ACC112 (cell line): ENCODE data around the gene EVPL.
"Not testable (repeated sequence)": the region's sequence is repeated elsewhere in the genome, so short reads cannot be mapped to it uniquely, and the experiment has no call there.

Experiments used
- H2AFZ ChIP-seq: fragments of 200-600 bp; sonication (generic); one replicate; pipeline ENCODE4 v1.6.0; 2017; ENCODE audit warnings: antibody characterized with exemption, low read length; ENCODE audit not compliant: unreplicated experiment
- H3K27ac ChIP-seq: fragments of 200-600 bp; sonication (generic); 2 replicates; pipeline ENCODE4 v1.5.1; 2014; ENCODE audit warnings: low read depth, mild to moderate bottlenecking, antibody characterized with exemption, low read length, moderate library complexity
- H3K27me3 ChIP-seq: fragments of 200-600 bp; sonication (generic); 2 replicates; pipeline ENCODE4 v1.6.1; 2014; ENCODE audit warnings: mild to moderate bottlenecking, antibody characterized with exemption, low read length, moderate library complexity, mixed read lengths; ENCODE audit not compliant: insufficient read depth
- H3K36me3 ChIP-seq: fragments of 200-600 bp; sonication (generic); 2 replicates; pipeline ENCODE4 v1.6.1; 2016; ENCODE audit warnings: mild to moderate bottlenecking, antibody characterized with exemption, low read length, moderate library complexity, mixed read lengths; ENCODE audit not compliant: insufficient read depth
- H3K4me1 ChIP-seq: fragments of 200-600 bp; sonication (generic); one replicate; pipeline ENCODE4 v1.6.1; 2016; ENCODE audit warnings: low read length, mixed read lengths; ENCODE audit not compliant: insufficient read depth, unreplicated experiment, control insufficient read depth
- H3K4me3 ChIP-seq: fragments of 200-600 bp; sonication (generic); 2 replicates; pipeline ENCODE4 v1.5.1; 2014; ENCODE audit warnings: mild to moderate bottlenecking, low read depth, low read length
- H3K79me2 ChIP-seq: fragments of 200-600 bp; sonication (generic); one replicate; pipeline ENCODE4 v1.6.0; 2016; ENCODE audit warnings: low read length; ENCODE audit not compliant: control insufficient read depth, unreplicated experiment, insufficient read depth

EVPL gene

GRCh38 chr17:75976175-75976848 lies 50.8 kb downstream of the EVPL start:
- peak overlapping the region; percentile 18 for H2AFZ ChIP-seq
- peak overlapping the region; percentile 74 for H3K4me3 ChIP-seq
- H3K27me3 ChIP-seq = no peaks in the 10 kb centered on the region
- peaks cover 28% of the 10 kb centered on the region for H3K4me1 ChIP-seq
- H3K79me2 ChIP-seq = peaks cover 33% of the 10 kb centered on the region
- 0 out of 2 replicates have a peak, but pooled peaks cover under 1% of the 10 kb centered on the region for H3K36me3 ChIP-seq
- peak overlapping the region; percentile 4; the same call in 1 of the 2 replicates for H3K27ac ChIP-seq

GRCh38 chr17:75975757-75976174 lies 51.3 kb downstream of the EVPL start:
- no peaks in the 10 kb centered on the region for H3K27me3 ChIP-seq
- 0 out of 2 replicates have a peak, but pooled peaks cover 3% of the 10 kb centered on the region for H3K36me3 ChIP-seq
- peaks cover 23% of the 10 kb centered on the region for H3K4me1 ChIP-seq
- peak overlapping the region; percentile 18 for H2AFZ ChIP-seq
- H3K27ac ChIP-seq = 0 out of 2 replicates have a peak overlapping the region, but pooled peaks have one; percentile 4
- H3K79me2 ChIP-seq = peaks cover 33% of the 10 kb centered on the region
- H3K4me3 ChIP-seq = peak overlapping the region; percentile 74

GRCh38 chr17:75975187-75975586 lies 51.9 kb downstream of the EVPL start:
- Histone ChIP-seq H3K4me1 (peaks cover 21% of the 10 kb centered on the region), H3K79me2 (peaks cover 32% of the 10 kb centered on the region)
- not testable (repeated sequence) for H2AFZ ChIP-seq, H3K27me3 ChIP-seq, H3K27ac ChIP-seq, H3K36me3 ChIP-seq, H3K4me3 ChIP-seq

GRCh38 chr17:75970626-75971025 lies 56.5 kb downstream of the EVPL start:
- H3K27me3 ChIP-seq = no peaks in the 10 kb centered on the region
- H3K79me2 ChIP-seq = peaks cover 7% of the 10 kb centered on the region
- no peak overlapping the region; the same call in 1 of the 2 replicates for H3K27ac ChIP-seq
- H3K4me3 ChIP-seq = no peak overlapping the region
- H2AFZ ChIP-seq = no peak overlapping the region
- H3K4me1 ChIP-seq = peaks cover 5% of the 10 kb centered on the region
- H3K36me3 ChIP-seq = 0 out of 2 replicates have a peak, but pooled peaks cover 3% of the 10 kb centered on the region

GRCh38 chr17:75970011-75970523 lies 57.0 kb downstream of the EVPL start:
- H3K36me3 ChIP-seq = 0 out of 2 replicates have a peak, but pooled peaks cover 3% of the 10 kb centered on the region
- no peak overlapping the region for H2AFZ ChIP-seq
- H3K27me3 ChIP-seq = no peaks in the 10 kb centered on the region
- H3K79me2 ChIP-seq = peaks cover 1% of the 10 kb centered on the region
- H3K27ac ChIP-seq = no peak overlapping the region; the same call in 1 of the 2 replicates
- peaks cover 5% of the 10 kb centered on the region for H3K4me1 ChIP-seq
- H3K4me3 ChIP-seq = no peak overlapping the region

GRCh38 chr17:75969044-75969443 lies 58.1 kb downstream of the EVPL start:
- H3K79me2 ChIP-seq, H3K4me3 ChIP-seq: not testable (repeated sequence)

GRCh38 chr17:75965468-75965867 lies 61.6 kb downstream of the EVPL start:
- H3K4me3 ChIP-seq = no peak overlapping the region
- no peak overlapping the region for H2AFZ ChIP-seq
- H3K27me3 ChIP-seq = no peaks in the 10 kb centered on the region
- H3K36me3 ChIP-seq = no peaks in the 10 kb centered on the region
- H3K27ac ChIP-seq = no peak overlapping the region
- peaks cover 5% of the 10 kb centered on the region for H3K79me2 ChIP-seq
- peaks cover 5% of the 10 kb centered on the region for H3K4me1 ChIP-seq

More at GRCh38 chr17:75969044-75969443, 58.1 kb downstream of the EVPL start:
- H3K4me1 ChIP-seq, H3K36me3 ChIP-seq, H2AFZ ChIP-seq, H3K27ac ChIP-seq, H3K27me3 ChIP-seq: not testable (repeated sequence)

GRCh38 chr17:75959839-75960511 lies 67.1 kb downstream of the EVPL start:
- H3K4me3 ChIP-seq = no peak overlapping the region
- no peak overlapping the region for H2AFZ ChIP-seq
- H3K4me1 ChIP-seq = no peaks in the 10 kb centered on the region
- H3K27me3 ChIP-seq = no peaks in the 10 kb centered on the region
- H3K36me3 ChIP-seq = peaks cover 4% of the 10 kb centered on the region; the same call in 1 of the 2 replicates
- no peak overlapping the region for H3K27ac ChIP-seq
- H3K79me2 ChIP-seq = peaks cover 5% of the 10 kb centered on the region

GRCh38 chr17:75959051-75959838 lies 67.9 kb downstream of the EVPL start:
- H2AFZ ChIP-seq = no peak overlapping the region
- H3K4me3 ChIP-seq = no peak overlapping the region
- H3K27me3 ChIP-seq = no peaks in the 10 kb centered on the region
- peaks cover 4% of the 10 kb centered on the region; the same call in 1 of the 2 replicates for H3K36me3 ChIP-seq
- peaks cover 2% of the 10 kb centered on the region for H3K79me2 ChIP-seq
- H3K4me1 ChIP-seq = no peaks in the 10 kb centered on the region
- H3K27ac ChIP-seq = no peak overlapping the region
